GM18502 (cell line): ENCODE measurements around the gene GPRIN3.
A peak's percentile ranks its signal among the peaks of the same experiment; 100 is the strongest.

ENCODE experiments used
- ATAC-seq: cut with Tn5 transposase; IDR thresholded peaks from one replicate; pipeline ENCODE4 v1.9.1; 2021; ENCODE audit warnings: mild to moderate bottlenecking; ENCODE audit not compliant: unreplicated experiment, poor library complexity

Gene GPRIN3

DNA sequence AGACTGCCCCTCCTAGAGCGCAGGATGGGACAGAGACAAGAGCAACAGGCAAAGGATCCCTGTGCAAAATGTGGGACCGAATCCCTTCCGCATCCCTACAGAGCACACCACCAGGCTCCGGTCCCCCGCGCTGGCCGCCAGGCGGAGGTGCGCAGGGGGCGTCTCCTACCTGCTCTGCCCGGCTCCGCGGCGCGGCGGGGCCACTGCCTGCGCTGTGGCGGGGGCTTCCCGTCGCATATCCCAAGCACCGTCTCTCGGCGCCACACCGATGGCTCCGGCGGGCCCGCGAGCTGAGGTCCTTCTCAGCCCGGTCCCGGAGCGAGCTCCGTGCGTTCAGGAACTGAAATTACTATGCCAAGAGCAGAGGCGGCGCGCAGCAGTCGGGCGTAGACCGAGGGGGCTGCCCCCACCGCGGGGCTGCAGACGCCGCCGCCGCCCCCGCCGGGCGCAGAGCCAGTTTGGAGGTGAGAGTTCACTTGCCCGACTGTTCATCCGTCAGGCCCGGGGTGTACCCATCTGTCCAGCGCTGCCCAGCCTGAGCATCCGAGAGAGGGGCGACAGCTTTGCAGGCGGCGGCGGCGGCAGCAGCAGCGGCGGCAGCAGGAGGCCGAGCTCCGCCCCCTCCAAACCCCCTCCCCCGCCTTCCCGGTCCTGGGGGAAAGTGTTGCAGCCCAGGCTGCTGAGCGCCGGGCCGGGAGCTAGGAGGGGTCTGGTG lies at the start of gene GPRIN3:
GPRIN3 (minus strand) TSS at position 355 of the 715 bp plus-strand sequence. CDS start 57,690 bp downstream, outside the sequence.
- peak; percentile 87 for ATAC-seq

DNA sequence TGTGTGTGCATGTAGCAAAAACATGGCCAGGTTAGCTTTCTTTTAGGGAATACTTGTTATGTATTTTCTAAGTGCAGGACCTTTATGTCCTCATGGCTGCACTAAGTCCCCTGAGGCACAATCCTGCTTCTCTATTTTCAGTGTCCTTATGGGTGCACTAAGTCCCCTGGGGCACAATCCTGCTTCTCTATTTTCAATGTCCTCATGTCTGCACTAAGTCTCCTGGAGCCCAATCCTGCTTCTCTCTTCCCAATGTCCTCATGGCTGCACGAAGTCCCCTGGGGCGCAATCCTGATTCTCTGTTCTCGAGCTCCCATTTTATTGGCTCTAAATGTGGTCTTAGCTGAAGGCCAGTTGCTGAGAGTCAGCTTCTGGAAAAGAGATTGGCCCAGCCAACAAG lies 49.7 kb upstream of the GPRIN3 start:
- ATAC-seq, result no peak

DNA sequence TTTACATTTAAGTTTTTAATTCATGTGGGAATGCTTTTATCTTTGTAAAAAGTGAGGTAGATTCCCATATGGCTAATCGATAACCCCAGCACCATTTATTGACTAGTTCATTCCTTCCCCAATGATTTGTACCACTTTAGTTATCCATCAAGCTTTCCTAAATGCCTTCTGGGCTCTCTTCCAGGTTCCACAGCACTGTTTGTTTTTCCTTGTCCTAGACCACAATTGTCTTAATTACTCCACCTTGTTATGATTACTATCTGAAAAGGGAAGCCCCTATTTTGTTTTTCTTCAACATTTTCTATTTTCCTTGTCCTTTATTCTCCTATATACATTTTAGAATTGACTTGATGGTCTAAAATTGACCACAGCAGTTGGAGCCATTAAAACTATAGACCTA lies 48.5 kb upstream of the GPRIN3 start:
- ATAC-seq, result no peak

DNA sequence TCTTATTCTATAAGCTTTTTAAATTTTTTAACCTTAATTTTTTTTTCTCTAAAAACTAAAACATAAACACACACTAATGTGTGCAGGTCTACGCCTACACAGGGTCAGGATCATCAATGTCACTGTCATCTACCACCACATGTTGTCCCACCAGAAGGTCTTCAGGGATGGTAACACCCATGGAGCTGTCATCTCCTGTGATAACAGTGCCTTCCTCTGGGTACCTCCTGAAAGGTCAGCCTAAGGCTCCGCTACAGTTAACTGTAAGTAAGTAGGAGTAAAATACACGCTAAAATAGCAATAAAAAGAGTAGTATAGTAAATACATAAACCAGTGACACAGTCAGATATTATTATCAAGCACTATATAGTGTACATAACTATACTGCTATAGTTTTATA lies 45.9 kb upstream of the GPRIN3 start:
- no peak for ATAC-seq

DNA sequence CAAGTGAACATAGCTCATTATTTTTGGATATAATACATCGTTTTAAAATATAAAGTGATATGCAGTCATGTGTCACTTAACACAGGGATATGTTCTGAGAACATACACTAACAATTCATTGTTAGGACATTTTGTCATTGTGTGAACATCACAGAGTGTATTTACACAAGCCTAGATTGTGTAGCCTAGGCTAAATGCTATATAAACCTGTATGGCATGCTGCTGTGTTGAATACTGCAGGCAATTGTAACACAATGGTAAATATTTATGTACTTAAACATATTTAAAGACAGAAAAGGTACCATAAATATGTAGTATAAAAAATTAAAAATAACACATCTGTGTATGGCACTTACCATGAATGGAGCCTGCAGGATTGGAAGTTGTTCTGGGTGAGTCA lies 44.9 kb upstream of the GPRIN3 start:
- ATAC-seq, result no peak

DNA sequence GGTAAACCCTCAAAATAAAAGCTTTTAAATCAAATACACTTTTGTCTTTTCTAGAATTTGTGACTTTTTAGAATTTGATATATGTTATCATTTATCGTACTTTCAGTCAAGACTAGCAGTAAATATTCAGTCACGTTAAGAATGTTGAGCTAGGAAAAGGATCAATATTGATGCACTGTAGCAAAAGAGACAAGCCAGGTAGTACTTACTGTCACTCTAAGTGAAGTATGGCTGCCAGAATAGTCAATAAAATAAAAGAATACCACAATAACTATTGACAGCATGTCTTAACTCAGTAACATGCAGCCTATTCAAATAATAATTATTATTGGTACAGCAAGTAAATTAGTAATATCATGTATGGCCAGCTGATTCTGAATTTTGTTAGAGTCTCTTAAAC lies 43.6 kb upstream of the GPRIN3 start:
- ATAC-seq, result no peak

DNA sequence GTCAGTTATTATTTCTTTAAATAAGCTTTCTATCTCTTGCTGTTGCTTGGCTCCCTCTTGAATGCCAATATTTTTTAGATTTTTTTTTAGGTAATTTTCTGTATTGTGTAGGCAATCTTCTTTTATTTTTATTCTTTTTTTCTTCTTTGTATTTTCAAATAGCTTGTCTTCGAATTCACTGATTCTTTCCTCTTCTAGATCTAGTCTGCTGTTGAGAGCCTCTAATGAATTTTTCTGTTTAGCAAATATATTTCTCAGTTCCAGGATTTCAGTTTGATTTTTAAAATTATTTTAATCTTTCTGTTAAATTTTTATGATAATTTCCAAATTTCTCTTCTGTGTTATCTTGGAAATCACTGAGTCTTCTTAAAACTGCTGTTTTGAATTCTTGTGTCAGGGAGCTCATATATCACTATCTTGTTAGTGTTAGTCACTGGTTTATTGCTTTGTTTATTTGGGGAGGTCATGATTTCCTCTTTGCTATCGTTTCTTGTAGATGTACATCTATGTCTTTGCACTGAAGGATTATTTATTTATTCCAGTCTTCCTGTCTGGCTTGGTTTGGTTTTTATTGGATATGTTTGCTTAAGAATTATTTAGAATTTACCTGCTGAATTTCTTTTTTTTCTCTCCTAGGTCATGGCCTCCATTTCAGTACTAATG lies 39.9 kb upstream of the GPRIN3 start:
- ATAC-seq, result no peak

DNA sequence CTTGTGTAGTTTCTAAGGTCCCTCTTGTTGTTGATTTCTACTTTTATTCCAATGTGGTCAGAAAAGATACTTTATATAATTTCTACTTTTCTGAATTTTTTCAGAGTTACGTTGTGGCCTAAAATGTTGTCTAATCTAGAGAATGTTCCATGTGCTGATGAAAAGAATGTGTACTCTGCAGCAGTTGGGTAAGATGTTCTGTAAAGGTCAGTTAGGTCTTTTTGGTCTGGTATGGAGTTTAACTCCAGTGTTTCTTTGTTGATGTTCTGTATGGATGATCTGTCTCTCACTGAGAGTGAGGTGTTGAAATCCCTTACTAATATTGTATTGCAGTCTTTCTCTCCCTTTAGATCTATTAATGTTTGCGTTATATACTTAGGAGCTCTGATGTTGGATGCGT lies 37.0 kb upstream of the GPRIN3 start:
- no peak for ATAC-seq

DNA sequence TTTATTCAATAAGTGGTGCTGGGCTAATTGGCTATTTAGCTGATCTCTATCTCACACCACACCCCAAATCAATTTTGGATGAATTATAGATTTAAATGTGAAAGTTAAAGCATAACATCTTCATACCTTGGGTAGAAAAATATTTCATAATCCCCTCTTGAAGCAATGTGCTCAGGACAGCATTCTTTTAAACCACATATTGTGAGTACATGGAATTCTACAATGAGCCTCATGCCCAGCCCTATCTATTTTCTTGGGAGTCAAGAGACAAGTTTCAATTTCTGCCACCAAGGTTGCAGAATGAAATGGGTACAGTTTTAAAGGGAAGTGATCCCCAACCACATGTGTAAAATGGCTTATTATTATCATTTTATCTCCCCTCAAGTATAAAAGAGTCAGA lies 30.6 kb upstream of the GPRIN3 start:
- no peak for ATAC-seq

DNA sequence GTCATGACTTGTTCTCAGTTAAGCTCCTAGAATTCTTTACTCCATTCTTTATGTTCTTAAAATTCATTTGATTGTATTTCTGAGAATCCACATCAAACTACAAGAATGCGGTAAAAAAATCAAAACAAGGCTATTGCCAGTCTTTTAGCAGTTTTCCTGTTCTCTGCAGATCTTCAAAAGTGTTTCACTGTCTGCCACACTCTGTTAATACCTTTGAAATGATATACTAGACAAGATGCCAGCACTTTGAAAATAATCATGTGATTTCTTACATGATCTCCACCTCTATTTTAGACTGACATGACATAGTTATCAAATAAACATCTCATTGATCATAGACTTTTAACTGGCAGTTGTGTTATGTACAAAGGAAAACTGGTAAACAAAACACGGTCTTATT lies 30.1 kb upstream of the GPRIN3 start:
- ATAC-seq, result no peak

DNA sequence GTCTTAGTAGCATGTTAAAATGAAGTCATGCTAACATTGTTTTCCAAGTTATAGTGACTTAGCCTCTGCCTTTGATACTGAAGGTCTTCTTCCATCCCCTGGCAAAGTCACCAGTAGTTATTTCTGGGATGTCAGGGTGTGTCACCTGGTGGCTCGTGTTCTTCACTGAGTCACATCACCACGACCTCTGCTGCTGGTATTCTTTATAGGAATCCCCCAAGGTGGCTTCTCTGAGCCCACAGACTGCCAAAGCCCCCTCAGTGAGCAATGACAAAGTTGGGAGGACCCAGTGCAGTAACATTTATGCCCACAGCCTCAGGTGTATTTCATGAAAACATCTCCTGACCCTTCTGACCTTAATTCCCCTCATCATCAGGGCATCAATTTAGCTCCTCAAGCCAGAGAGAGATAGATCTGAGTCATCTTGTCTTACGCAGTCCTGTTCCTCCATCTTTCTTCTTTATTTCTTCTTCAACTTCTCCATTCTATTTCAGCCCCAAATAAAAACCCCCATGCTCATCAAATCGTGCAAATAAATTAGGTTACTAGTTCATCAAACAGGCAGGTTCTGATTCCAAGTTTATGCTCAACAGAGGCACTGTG lies 29.3 kb upstream of the GPRIN3 start:
- ATAC-seq, result no peak

DNA sequence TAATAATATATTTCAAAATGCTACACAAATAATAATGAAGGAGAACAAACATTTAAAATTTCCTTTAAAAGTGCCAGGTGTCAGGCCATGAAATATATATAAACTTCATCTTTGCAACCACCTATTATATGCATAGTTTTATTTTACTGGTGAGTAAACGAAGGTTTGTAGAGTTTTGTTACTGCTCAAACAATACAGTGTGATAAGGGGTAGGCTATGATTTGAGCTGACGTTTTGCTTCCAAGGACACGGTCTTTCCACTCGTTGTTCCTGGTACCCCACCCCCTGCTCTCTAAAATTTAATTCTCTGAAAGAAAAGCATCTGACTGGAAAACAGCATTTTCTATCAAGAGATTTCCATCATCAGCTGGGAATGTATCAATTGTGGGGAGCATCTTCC lies 27.2 kb upstream of the GPRIN3 start:
- ATAC-seq, result no peak

DNA sequence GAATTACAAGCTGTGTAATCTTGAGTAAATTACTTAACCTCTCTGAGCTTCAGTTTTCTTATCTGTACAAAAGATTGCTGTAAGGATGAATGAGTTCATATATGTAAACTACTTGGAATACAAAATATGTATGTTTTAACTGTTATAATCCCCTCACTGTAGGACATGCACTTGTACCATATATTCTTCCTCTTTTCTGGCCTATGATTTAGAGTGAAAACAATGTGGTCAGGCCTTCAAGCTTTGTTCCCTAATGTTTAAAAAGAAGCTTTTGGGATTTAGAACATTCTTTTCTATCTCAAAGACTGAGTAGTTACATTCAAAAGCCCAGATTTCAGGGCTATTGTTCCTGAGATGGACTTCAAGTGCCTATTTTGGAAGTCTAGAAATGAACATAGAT lies 26.7 kb upstream of the GPRIN3 start:
- no peak for ATAC-seq

DNA sequence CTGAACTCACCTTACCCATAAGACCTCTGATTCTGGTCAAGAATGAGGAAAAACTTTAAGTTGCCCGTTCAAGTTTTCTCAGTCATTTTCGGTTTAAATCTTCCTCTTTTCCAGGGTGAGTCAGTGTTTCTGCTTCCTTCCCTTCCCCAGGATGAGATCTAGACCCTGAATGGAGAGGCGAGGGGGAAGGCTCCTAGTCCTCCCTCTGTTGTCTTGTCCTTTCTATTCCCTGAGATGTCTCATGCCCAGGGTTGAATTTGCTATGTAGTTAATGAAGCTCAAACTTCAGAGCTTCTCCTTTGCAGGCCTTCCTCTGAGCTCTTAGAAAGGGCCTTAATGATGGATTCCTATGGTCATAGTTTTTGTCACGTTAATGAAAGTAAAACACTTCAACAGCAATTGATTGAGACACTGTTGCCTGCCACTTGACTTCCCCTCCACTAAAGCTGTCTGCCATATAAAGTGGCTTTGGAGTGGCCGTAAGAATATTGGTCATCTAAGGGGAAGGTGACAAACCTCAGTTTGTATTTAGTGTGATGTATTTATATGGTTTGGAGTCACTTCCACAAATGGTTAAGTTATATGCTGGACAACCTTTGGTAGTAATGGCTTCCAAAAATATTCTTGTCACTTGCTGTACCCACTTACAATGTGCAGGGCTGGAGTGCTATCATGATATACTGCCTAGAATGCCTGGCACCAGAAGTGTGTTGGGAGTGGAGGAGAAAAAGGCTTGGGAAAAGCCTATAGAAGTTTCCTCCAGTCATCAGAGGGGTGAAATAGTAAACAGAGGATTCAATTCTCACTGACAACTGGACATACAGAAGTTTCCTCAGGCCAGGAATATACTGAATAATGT lies 24.3 kb upstream of the GPRIN3 start:
- ATAC-seq, result no peak

DNA sequence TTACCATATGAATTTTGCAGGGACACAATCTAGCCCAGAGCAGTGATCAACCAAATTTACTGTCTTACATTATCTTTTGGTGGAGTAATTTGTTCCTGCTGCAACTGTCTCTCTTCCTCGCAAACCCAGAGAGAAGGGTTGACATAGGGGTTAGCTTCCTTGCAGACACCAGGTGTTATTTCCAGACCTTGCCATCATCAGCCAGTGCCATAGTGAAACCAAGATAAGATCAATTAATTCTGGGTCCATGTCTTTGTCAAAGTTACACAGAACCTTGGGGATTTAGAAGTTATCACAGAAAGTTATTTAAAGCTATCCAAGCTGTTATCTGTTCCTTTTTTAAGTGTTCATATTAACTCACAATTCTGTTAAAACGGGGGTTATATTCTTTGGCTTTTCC lies 23.6 kb upstream of the GPRIN3 start:
- no peak for ATAC-seq

DNA sequence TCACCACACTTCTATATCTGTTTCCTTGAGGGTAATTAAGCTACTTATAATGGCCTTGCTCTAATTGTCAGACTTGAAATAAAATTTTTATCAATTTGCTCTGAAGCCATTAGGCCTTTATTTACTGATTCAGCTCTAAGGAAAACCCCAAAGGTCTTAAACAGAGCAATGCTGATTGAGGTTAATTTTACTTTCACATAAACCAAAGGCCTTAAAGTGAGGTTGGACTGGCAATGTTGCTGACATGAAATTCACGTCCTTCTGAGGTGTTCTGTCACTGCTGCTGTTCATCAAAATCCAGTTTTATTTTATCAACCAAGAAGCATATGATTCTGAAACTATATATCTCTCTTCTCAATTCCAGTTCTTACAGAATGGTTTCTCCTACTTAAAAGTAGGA lies 21.7 kb upstream of the GPRIN3 start:
- no peak for ATAC-seq

DNA sequence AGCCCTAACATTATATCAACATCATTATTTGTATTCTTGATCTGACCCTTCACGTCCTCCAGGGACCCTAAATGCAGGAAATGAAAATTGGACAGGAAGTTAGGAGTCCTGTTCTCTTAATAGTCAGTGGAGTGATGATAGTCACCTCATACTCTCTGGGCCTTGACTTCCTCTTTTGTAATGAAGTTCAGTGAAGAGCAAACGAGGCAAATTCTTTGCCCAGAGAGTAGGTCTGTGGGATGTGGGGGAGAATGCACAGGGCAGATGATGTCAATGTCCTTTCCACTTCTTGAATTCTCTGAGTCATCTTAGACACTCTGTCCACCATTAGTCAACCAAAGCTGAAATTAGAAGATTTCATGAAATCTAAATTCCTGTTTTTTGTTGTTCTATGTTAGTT lies 17.1 kb upstream of the GPRIN3 start:
- ATAC-seq, result peak; percentile 98

DNA sequence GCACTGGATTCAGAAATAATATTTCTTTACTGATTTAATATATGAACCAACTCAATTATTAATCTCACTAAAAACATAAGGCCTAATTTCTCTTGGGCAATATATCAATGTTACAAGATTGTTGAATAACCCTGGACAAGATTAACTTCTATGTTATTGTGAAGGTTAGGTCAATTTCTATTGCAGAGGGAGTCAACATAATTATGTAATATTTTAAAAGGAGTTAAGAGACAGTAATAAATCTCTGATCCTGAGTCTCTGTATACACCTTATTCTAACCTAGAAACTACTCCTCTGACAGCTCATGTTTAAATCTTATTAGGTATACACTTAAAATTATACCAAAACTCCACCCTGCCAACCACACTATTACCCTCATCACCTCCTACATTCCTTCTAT lies 15.1 kb upstream of the GPRIN3 start:
- ATAC-seq, result no peak

DNA sequence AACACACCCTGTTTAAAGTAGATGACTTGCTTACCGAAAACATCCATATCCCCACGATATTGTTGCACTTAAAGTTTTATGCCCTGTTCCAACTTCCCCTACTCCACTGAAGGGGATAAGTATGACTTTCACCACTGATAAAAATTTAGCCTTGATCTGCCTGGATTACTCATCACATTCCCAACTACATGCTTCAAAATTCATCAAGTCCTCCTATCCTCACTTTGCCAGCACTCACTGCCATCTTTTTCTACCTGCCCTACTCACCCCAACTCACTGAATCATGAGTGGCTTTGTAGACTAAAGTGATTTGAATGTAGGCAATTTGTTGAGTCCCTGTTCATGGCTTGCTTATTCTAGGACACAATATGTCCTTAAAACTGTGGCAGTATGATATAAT lies 12.2 kb upstream of the GPRIN3 start:
- ATAC-seq, result no peak

DNA sequence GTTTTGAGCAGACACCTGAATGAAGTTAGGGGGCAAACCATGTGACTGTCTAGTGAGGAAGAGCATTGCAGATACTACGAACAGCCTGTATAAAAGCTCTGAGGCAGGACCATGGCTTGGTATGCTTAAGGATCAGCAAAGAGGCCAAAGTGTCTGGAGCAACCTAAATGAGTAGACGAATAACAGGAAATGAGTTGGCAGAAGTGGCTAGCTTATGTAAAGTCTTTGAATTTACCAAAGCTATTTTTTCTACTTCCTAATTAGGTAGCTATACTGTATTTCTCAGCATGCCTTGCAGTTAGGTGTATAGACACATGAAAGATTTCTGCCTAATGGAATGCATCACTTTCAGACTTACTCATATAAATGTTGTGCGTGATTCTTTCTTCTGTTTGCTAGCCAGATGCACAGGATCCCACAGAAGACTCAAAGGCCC lies 9.3 kb upstream of the GPRIN3 start:
- peak; percentile 60 for ATAC-seq

DNA sequence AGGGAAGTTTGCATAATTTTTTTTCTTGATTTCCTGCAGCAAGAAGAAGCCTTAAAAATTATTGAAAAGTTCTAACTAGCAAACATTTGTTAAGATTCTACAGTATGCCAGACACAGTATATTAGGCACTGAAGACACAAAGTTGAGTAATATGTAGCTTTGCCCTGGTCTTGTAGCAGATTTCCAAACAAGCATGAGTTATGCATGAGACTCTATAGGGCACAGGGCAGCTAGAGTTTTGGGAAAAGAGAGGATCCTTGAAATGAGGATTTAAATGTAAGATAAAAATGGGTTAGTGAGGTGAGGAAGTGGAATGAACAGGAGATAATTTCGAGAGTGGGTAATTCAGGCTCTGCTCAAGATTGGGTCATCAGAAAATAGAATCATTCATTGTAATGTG lies 8.6 kb upstream of the GPRIN3 start:
- ATAC-seq, result no peak
